ENCODE measurements around the gene AOPEP. TPM values are rescaled to one million over a fixed set of nuclear protein-coding genes. Genes with fewer than 3 reads are reported as not detected.

The AOPEP gene
- total RNA-seq, 2 experiments from 2014 or later = 8.9 to 9.5 TPM

DNA sequence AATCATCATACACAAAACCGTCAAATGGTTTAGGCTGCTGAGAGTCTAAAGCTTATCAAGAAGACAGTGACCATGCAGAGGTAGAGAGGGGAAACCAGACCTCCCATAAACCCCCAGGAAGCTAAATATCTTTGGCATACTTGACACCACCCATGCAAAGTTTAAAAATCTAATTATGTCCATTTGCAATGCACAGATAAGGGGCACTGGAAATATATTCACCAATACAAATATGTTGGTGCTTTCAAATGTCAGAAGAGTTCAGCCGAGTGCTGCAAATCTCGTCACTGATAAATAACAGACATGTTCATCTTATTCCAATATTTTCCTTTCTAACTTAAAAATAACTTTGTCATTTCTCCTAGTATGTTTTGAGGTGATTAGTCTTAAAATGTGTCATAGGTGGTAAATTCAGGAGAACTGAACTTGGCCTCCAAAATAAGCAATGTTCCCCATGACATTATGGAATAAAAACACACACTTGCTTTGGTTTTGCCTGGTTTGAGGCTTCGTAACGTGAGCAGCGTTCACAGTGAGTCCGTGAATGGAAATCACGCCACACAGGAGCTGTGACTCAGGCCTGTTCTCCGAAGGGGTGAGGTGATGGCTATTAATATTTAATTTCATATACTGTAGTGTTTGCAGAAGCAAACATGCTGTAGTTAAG is 182.2 kb downstream of the AOPEP start:
- CTCF ChIA-PET = interaction anchor here (2.1 kb wide), 1 partner anchor 11 kb away, joined by 7 read pairs; no protein-coding TSS in a partner anchor
- ATAC-seq (no peak), DNase-seq (no peak)
- Mint-ChIP-seq H3K4me1 (peaks cover 10% of the 10 kb centered on the region), H3K4me3 (no peak overlapping the region), H3K27me3 (no peaks in the 10 kb centered on the region), H3K27ac (no peak overlapping the region), H3K36me3 (ENCODE audit: low read depth) (no peaks in the 10 kb centered on the region), H3K9me3 (ENCODE audit: low read depth) (no peaks in the 10 kb centered on the region)
- POLR2A ChIA-PET = no interaction called here
- intact Hi-C loops (cut with DNase I, micrococcal nuclease) = no loop called here

DNA sequence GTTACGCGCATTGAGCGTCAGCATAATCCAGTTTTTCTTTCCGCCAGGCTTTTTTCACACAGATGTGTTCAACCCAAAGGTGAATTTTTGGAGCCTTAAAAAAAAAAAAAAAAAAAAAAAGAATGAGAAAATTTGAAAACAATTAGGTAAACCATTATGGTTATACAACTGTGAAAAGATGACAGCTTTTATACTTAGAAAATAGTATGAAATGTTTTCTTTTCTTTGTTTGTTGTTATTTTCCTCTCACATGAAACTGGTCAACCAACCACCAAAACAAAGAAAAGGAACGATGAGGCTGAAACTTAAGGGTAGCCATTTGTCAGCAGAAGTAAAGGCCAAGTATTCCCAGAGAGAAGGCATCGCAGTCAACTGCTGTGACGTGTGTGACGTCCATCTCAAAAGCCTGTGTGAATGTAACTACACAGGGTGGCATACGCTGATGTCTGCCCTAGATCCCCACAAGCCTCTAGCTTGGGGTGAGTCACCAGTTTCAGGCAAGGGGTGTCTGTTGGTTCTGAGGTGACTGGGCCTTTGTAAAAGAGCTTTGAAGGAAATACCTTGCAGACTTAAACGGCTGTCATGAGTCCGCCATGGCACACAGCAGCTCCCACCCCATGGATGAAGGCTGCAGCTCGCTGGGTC is 182.9 kb downstream of the AOPEP start:
- Mint-ChIP-seq H3K27ac (no peak overlapping the region), H3K4me3 (no peak overlapping the region), H3K4me1 (peaks cover 10% of the 10 kb centered on the region), H3K36me3 (ENCODE audit: low read depth) (no peaks in the 10 kb centered on the region), H3K9me3 (ENCODE audit: low read depth) (no peaks in the 10 kb centered on the region), H3K27me3 (no peaks in the 10 kb centered on the region)
- ATAC-seq (peak; percentile 98), DNase-seq (peak; percentile 59)
- intact Hi-C loops (cut with DNase I, micrococcal nuclease) = no loop called here
- CTCF ChIA-PET = no interaction called here
- POLR2A ChIA-PET = no interaction called here

DNA sequence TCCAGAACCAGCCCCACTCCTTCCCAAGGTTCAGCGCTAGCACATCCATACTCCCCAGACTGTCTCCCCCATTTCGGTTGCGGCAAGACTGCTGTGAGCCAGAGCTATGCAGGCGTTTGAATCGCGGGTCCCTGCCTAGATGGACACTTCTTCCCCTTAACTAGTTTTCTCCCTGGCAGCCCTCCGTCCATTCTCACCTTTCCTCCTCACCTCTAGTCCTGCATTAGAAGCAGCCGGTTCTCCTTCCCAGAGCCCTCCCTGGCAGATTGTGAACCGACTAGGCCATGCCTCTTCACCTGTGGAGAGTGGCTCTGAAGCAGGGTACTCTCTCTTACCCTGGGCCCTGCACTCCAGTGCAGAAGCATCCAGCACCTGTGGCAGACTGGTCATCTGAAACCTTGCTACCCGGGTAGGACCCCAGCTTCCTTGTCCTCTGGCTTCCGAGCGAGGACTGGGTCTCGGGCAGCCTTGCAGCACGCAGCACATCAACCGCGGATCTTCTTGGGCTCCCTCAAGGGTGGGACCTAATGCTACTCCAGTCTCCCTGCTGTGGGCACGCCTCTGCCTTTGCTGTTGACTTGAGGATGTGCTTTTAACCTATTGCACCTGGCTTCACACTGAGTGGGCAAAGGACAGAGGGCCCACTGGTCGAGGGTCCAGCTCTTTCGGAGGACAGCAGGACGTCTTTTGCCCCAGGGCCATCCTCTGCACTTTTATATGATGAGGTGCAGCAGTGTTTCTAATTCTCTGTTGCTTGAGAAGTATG is 183.6 kb downstream of the AOPEP start:
- Mint-ChIP-seq H3K9me3 (ENCODE audit: low read depth) (no peaks in the 10 kb centered on the region), H3K27me3 (no peaks in the 10 kb centered on the region), H3K27ac (no peak overlapping the region), H3K4me3 (no peak overlapping the region), H3K4me1 (peaks cover 10% of the 10 kb centered on the region), H3K36me3 (ENCODE audit: low read depth) (no peaks in the 10 kb centered on the region)
- ChIA-PET CTCF (no interaction called here), POLR2A (no interaction called here)
- no peak for DNase-seq
- ATAC-seq = no peak
- intact Hi-C loops (cut with DNase I, micrococcal nuclease) = loop anchor here in 1 of 2 experiments (10.0 kb wide), 1 partner anchor 225 kb away; no protein-coding TSS in a partner anchor

DNA sequence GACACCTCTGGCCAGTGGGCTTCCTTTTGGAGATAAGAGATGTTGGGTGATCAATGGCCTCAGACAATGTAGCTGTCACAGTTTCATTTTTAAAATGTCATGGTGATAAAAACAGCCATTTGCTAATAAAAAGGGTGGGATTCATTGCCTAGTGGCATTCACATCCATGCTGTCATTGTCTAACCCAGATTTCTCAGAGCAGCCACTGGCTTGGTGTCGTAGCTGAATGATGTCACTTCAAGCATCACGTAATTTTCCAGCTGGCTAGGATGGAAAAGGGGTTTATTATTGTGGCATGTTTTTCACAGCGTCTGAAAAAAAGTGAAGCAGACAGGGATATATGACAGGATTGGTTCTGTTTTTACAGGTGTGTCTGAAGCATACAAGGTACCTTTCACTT is 184.7 kb downstream of the AOPEP start:
- Mint-ChIP-seq H3K4me1 (peaks cover 10% of the 10 kb centered on the region), H3K9me3 (ENCODE audit: low read depth) (no peaks in the 10 kb centered on the region), H3K36me3 (ENCODE audit: low read depth) (no peaks in the 10 kb centered on the region), H3K27me3 (no peaks in the 10 kb centered on the region), H3K4me3 (no peak overlapping the region), H3K27ac (no peak overlapping the region)
- ATAC-seq = no peak
- intact Hi-C loops (cut with DNase I, micrococcal nuclease) = loop anchor here in 1 of 2 experiments (10.0 kb wide), 1 partner anchor 226 kb away; no protein-coding TSS in a partner anchor
- ChIA-PET POLR2A (no interaction called here), CTCF (interaction anchor here (0.6 to 1.0 kb wide), 2 partner anchors 13 to 1717 kb away, joined by 3 to 5 read pairs; no protein-coding TSS in a partner anchor)
- DNase-seq = no peak

DNA sequence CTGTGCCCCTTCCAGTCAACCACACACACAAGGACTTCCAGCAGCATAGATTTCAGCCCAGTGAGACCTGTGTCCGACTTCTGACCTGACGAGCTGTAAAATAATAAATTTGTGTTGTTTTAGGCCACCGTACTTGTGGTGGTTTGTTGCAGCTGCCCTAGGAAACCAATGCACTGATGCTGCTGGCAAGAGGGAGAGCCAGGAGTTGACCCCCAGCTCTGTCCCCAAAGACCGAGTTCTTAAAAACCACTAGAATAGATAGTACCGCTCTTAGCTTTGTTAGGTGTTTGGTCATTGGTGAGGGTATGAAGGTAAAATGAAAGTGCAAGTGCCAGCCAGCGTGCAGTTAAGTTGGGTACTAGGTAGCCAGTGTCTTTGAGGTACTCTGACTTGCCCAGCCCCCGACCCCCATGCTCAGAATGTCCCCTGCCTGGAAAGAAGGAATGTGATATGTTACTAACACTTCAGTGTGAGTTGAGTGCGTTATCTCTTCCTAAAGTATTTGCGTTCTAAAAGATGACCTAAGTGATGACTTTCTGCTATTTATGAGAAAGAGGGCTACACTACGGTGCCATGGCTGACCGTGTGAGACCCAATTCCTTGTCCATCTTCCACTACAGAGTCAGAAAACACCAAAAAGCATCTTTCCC is 185.6 kb downstream of the AOPEP start:
- H3K4me3 Mint-ChIP-seq = no peak overlapping the region
- no peak for ATAC-seq
- CTCF ChIA-PET = interaction anchor here (0.6 kb wide), 1 partner anchor 1718 kb away, joined by 3 read pairs; no protein-coding TSS in a partner anchor
- no peaks in the 10 kb centered on the region for H3K27me3 Mint-ChIP-seq
- POLR2A ChIA-PET = no interaction called here
- H3K9me3 Mint-ChIP-seq (ENCODE audit: low read depth) = no peaks in the 10 kb centered on the region
- H3K36me3 Mint-ChIP-seq (ENCODE audit: low read depth) = no peaks in the 10 kb centered on the region
- no peak overlapping the region for H3K27ac Mint-ChIP-seq
- DNase-seq = no peak
- peaks cover 10% of the 10 kb centered on the region for H3K4me1 Mint-ChIP-seq
- intact Hi-C loops (cut with DNase I, micrococcal nuclease) = loop anchor here in 1 of 2 experiments (10.0 kb wide), 1 partner anchor 227 kb away; no protein-coding TSS in a partner anchor

DNA sequence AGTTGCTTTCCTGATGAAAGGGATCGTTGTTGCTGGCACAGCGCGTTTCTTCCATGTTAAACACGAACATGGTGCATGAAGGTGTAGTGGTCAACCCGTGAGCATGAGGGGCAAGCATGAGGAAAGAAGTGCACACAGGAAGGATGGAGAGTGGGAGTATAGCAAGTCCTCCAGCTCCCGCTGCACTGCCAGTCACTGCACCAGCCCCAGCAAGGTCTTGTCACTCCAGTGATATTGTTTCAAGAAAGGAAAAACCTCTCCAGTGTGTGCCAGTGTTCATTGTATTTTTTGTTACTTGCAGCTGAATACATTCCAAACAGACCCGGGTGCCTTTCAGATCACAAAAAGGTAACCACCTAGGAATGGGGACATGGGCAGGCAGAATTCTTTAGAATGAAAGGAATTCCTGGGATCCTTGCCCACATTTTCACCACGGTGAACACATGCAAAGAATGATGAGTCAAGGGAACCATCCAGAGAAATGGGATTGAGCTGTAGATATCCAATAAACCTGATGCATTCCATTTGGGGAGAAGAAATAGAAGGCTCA is 186.3 kb downstream of the AOPEP start:
- intact Hi-C loops (cut with DNase I, micrococcal nuclease) = loop anchor here in 1 of 2 experiments (10.0 kb wide), 1 partner anchor 228 kb away; no protein-coding TSS in a partner anchor
- Mint-ChIP-seq H3K4me1 (peaks cover 10% of the 10 kb centered on the region), H3K36me3 (ENCODE audit: low read depth) (no peaks in the 10 kb centered on the region), H3K27ac (no peak overlapping the region), H3K4me3 (no peak overlapping the region), H3K9me3 (ENCODE audit: low read depth) (no peaks in the 10 kb centered on the region), H3K27me3 (no peaks in the 10 kb centered on the region)
- ChIA-PET POLR2A (no interaction called here), CTCF (interaction anchor here (0.5 kb wide), 1 partner anchor 815 kb away, joined by 4 read pairs; no protein-coding TSS in a partner anchor)
- ATAC-seq = no peak
- no peak for DNase-seq

DNA sequence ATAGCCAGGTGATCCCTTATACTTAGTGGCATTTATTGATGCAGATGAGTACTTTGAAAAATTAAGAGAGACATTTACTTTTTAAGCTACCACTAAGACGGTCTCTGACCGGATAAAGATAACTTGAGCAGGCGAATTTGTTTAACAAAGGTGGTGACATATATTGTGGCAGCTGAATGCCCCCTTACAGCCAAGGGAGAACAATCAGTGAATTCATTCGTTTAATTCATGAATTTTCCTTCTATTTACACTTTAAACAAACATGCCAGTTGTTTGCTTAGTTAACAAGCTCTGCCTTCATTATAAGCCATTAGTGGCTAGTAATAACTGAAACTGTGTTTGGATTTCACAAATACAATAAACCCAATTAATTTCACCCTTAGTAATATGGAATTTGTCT is 187.1 kb downstream of the AOPEP start:
- Mint-ChIP-seq H3K27me3 (no peaks in the 10 kb centered on the region), H3K4me1 (peaks cover 7% of the 10 kb centered on the region), H3K4me3 (no peak overlapping the region), H3K27ac (no peak overlapping the region), H3K9me3 (ENCODE audit: low read depth) (no peaks in the 10 kb centered on the region), H3K36me3 (ENCODE audit: low read depth) (no peaks in the 10 kb centered on the region)
- ChIA-PET CTCF (interaction anchor here (0.5 to 1.2 kb wide), 3 partner anchors 90 to 814 kb away, joined by 3 to 4 read pairs (median 3); no protein-coding TSS in a partner anchor), POLR2A (no interaction called here)
- intact Hi-C loops (cut with DNase I, micrococcal nuclease) = loop anchor here in 1 of 2 experiments (10.0 kb wide), 1 partner anchor 229 kb away; no protein-coding TSS in a partner anchor
- no peak for DNase-seq
- ATAC-seq = no peak

DNA sequence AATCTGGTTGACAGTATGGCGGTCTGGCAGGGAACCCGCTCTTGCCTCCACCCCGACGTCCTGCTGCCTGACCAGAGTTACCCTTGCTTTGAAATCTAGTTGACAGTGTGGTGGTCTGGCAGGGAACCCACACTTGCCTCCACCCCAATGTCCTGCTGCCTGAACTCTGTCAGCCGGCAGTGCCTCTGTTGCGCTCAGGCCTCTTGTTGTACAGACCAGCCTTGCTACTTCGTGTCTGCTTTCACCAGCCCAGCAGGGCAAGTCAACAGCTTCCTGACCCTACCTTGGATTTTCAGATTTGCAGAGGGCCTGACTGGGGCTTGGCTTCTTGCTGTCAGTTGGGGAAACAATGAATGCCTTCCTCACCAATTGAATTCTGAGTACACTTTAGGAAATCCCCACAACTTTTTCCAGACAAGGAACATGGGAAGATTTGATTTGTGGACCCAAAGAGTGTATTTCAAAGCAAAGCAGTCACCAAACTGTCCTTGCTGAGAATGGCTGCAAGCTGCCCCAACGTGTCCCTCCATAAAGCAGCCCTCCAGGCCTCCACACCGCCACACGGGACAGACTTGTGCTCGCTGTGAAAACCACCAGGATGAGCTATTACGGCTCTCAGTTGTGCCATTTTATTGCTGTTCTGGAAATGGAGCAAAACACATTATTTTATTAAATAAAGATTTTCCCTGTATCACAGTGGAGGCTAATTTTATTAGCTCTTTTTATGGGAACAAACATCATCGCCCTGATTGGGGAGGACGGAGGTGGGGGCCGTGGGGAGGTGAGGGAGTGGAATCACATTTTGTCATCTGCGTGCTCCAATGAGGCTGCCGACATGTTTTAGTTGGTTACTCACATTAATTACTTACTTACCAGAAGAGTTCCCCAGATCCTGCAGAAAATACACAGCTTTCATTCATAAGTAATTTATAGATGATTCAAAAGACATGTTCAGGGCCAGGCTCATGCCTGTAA is 189.3 kb downstream of the AOPEP start:
- no peaks in the 10 kb centered on the region for H3K9me3 Mint-ChIP-seq (ENCODE audit: low read depth)
- H3K4me1 Mint-ChIP-seq = no peaks in the 10 kb centered on the region
- DNase-seq (no peak), ATAC-seq (no peak)
- H3K4me3 Mint-ChIP-seq = no peak overlapping the region
- no peaks in the 10 kb centered on the region for H3K36me3 Mint-ChIP-seq (ENCODE audit: low read depth)
- no peak overlapping the region for H3K27ac Mint-ChIP-seq
- ChIA-PET POLR2A (interaction anchor here (0.5 kb wide), 1 partner anchor 582 kb away, joined by 4 read pairs; no protein-coding TSS in a partner anchor), CTCF (interaction anchor here (1.2 kb wide), 1 partner anchor 133 kb away, joined by 3 read pairs; no protein-coding TSS in a partner anchor)
- H3K27me3 Mint-ChIP-seq = no peaks in the 10 kb centered on the region
- intact Hi-C loops (cut with DNase I, micrococcal nuclease) = loop anchor here in 1 of 2 experiments (10.0 kb wide), 1 partner anchor 231 kb away; no protein-coding TSS in a partner anchor

DNA sequence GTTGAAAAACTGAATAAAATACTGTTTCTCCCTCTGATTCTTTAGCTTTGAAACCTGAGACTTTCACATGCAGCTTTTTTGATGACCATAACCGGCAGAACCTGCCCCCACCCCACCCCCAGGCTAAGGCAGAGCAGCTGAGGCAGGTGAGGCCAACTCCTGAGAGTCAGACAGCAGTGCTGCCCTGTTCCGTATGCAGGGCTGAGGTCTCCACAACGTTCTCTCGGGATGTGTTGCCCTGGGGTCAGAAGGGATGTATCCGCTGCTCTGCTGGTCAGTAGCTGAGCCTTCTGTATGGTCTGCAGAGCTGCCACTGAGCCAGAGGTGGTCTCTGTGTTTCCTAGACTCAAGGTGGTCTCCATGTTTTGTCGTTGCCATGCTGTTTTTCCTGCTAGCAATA is 190.5 kb downstream of the AOPEP start:
- no peak overlapping the region for H3K27ac Mint-ChIP-seq
- ChIA-PET CTCF (interaction anchor here (1.2 to 1.6 kb wide), 3 partner anchors 24 to 135 kb away, joined by 3 to 6 read pairs (median 3); no protein-coding TSS in a partner anchor), POLR2A (interaction anchor here (0.6 kb wide), 1 partner anchor 19 kb away, joined by 3 read pairs; no protein-coding TSS in a partner anchor)
- intact Hi-C loops (cut with DNase I, micrococcal nuclease) = loop anchor here in 1 of 2 experiments (10.0 kb wide), 1 partner anchor 232 kb away; no protein-coding TSS in a partner anchor
- H3K9me3 Mint-ChIP-seq (ENCODE audit: low read depth) = no peaks in the 10 kb centered on the region
- H3K4me3 Mint-ChIP-seq = no peak overlapping the region
- H3K4me1 Mint-ChIP-seq = no peaks in the 10 kb centered on the region
- H3K27me3 Mint-ChIP-seq = no peaks in the 10 kb centered on the region
- ATAC-seq = no peak
- DNase-seq = no peak
- no peaks in the 10 kb centered on the region for H3K36me3 Mint-ChIP-seq (ENCODE audit: low read depth)

Data from activated CD4-positive, alpha-beta T cell treated with anti-CD3 and anti-CD28 coated beads for 36 hours (primary cell).